ENCODE measurements around the gene KRTAP3-2.

KRTAP3-2 gene

DNA sequence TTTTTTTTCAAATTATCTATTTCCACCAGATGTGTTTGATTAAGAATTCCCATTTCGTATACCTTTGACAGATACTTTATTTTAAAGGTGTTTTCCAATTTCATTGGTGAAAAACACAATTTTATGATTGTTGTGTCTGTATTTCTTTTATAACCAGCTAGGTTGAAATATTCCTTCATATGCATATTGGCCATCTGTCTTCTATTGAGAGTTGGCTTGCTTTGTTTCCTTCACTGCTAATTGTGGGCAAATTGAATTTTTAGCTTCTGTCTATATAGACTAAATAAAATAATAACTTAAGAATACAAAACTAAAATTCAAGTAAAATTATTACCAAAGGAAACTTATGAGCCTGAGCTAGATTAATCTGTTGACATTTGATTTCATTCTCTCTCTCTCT is 4.6 kb downstream of the KRTAP3-2 start:
- Histone ChIP-seq H3K4me3 (ENCODE audit: low read depth, low read length) (no peak overlapping the region), H3K36me3 (replicated peaks) (no peaks in the 10 kb centered on the region), H3K27me3 (replicated peaks) (no peaks in the 10 kb centered on the region), H3K27ac (no peak overlapping the region)
- in situ Hi-C loops (cut with HindIII; ENCODE audit: low pct_ligation_motif_present, low sequenced_read_pairs): no loop called here
- TF ChIP-seq, protein P1, sequence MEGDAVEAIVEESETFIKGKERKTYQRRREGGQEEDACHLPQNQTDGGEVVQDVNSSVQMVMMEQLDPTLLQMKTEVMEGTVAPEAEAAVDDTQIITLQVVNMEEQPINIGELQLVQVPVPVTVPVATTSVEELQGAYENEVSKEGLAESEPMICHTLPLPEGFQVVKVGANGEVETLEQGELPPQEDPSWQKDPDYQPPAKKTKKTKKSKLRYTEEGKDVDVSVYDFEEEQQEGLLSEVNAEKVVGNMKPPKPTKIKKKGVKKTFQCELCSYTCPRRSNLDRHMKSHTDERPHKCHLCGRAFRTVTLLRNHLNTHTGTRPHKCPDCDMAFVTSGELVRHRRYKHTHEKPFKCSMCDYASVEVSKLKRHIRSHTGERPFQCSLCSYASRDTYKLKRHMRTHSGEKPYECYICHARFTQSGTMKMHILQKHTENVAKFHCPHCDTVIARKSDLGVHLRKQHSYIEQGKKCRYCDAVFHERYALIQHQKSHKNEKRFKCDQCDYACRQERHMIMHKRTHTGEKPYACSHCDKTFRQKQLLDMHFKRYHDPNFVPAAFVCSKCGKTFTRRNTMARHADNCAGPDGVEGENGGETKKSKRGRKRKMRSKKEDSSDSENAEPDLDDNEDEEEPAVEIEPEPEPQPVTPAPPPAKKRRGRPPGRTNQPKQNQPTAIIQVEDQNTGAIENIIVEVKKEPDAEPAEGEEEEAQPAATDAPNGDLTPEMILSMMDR (IDR thresholded peaks at IDR 0.05; ENCODE audit: low read depth, low read length, missing control alignments): no peak
- no peak for DNase-seq

DNA sequence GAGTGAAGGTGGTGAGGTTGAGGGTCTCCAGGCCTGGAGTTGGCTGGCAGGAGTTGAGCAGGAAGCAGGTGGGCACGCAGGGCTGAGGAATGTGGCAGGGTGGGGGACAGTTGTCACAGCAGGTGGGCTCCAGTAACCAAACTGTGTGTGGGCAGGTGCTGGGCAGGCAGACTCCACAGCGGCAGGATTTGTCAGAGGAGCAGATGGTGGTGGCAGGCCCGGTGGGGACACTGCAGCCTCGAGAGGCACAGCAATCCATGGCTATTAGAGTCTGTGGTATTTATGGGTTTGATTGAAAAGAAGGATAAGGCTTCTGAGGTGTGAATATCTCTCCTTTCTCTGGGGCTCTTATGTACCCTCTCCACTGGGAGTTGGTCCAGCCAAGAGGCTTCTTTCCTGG is 5.9 kb downstream of the KRTAP3-2 start, which contains the start of gene KRTAP3-3:
Gene KRTAP3-3 (minus strand): TSS at position 326 of the 400 bp plus-strand sequence. CDS start 67 bp downstream, at position 259.
- in situ Hi-C loops (cut with HindIII; ENCODE audit: low pct_ligation_motif_present, low sequenced_read_pairs): no loop called here
- H3K36me3 ChIP-seq (replicated peaks): no peaks in the 10 kb centered on the region
- DNase-seq: no peak
- H3K27me3 ChIP-seq (replicated peaks): no peaks in the 10 kb centered on the region
- H3K4me3 ChIP-seq (ENCODE audit: low read depth, low read length): no peak within 1 kb of the TSS
- H3K27ac ChIP-seq: no peak within 1 kb of the TSS
- TF ChIP-seq, protein P1 (IDR thresholded peaks at IDR 0.05; ENCODE audit: low read depth, low read length, missing control alignments): no peak

DNA sequence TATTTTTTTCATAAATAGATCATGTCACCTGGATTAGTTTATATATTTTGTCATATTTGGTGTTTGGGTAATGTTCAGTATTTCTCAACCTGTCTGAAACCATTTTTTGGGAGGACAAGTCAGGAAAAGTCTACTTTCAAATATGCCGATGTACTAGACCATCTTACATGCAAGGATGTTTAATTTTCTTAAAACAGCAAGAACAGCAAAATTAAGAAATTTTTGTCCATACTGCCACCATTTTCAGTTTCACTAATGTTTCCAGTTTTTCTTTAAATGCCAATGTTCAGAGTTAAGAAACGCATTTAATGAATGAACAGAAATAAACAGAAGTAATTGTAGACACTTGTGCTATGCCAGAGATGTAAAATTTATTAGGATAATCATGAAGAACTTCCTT is 6.6 kb downstream of the KRTAP3-2 start:
- H3K4me3 ChIP-seq (ENCODE audit: low read depth, low read length): no peak overlapping the region
- H3K36me3 ChIP-seq (replicated peaks): no peaks in the 10 kb centered on the region
- in situ Hi-C loops (cut with HindIII; ENCODE audit: low pct_ligation_motif_present, low sequenced_read_pairs): no loop called here
- TF ChIP-seq, protein P1 (IDR thresholded peaks at IDR 0.05; ENCODE audit: low read depth, low read length, missing control alignments): no peak
- no peak overlapping the region for H3K27ac ChIP-seq
- DNase-seq: no peak
- H3K27me3 ChIP-seq (replicated peaks): no peaks in the 10 kb centered on the region

DNA sequence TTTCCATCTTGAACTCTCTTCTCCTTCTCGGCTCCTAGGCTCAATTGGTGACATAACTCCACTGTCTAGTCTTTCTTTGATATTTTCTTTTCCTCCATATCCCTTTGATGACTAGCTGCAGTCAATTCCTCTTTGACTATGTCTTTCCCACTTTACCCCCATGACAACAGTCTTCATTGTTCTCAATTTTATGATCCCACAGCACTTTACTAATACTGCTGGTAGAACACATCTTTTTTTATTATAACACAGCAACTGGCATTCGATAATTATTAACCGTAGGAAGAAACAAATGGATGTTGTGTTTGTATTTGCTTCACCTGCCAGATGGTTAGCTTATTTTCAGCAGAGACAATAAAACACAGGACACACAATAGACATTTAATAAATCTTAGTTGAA is 7.0 kb downstream of the KRTAP3-2 start:
- H3K4me3 ChIP-seq (ENCODE audit: low read depth, low read length): no peak overlapping the region
- H3K27ac ChIP-seq: no peak overlapping the region
- TF ChIP-seq, protein P1 (IDR thresholded peaks at IDR 0.05; ENCODE audit: low read depth, low read length, missing control alignments): no peak
- no peaks in the 10 kb centered on the region for H3K36me3 ChIP-seq (replicated peaks)
- DNase-seq: no peak
- in situ Hi-C loops (cut with HindIII; ENCODE audit: low pct_ligation_motif_present, low sequenced_read_pairs): no loop called here
- no peaks in the 10 kb centered on the region for H3K27me3 ChIP-seq (replicated peaks)

DNA sequence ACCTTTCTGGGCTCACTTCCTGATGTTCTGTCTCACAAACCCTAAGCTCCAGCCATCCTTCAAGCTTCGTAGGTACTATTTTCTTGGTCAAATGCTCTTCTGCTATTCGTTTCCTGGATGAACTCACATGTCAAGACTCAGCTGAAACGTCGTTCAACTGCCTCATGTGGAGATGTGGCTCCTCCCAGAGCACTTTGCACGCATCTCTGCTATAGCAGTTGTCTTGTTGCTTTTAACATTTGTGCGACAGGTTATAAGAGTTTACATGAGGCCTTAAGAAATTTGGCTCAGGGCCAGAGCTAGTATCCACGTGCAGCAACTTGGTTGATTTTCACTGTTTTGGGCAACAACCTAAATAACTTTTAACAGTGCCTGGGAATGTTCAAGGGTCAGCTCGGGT is 12.8 kb downstream of the KRTAP3-2 start:
- no peak for DNase-seq
- H3K36me3 ChIP-seq (replicated peaks): no peaks in the 10 kb centered on the region
- H3K27me3 ChIP-seq (replicated peaks): no peaks in the 10 kb centered on the region
- TF ChIP-seq, protein P1 (IDR thresholded peaks at IDR 0.05; ENCODE audit: low read depth, low read length, missing control alignments): no peak
- in situ Hi-C loops (cut with HindIII; ENCODE audit: low pct_ligation_motif_present, low sequenced_read_pairs): no loop called here
- H3K27ac ChIP-seq: no peak overlapping the region
- H3K4me3 ChIP-seq (ENCODE audit: low read depth, low read length): no peak overlapping the region

DNA sequence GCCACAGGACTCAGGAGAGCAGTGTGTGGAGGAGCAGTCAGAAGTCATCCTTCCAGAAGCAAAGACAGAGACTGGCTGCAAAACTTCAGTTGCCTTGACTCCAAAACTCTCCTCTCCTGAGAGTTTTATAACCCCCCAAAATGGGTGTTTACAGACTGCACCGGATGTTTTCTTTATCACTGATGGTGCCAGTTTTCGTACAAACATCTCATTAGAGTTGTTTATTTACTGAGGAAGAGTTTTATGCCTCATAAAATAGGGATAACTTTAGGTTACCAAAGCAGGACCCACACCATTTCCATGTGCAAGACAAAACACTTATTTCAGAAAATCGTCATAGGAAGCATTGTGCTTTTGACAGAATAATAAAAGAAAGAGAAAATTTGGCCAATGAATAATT is 15.5 kb downstream of the KRTAP3-2 start, which contains the start of gene KRT40:
Gene KRT40 (minus strand): TSS at position 101 of the 400 bp plus-strand sequence. CDS start 53 bp downstream, at position 48.
- no peak for DNase-seq
- H3K27me3 ChIP-seq (replicated peaks): no peaks in the 10 kb centered on the region
- TF ChIP-seq, protein P1 (IDR thresholded peaks at IDR 0.05; ENCODE audit: low read depth, low read length, missing control alignments): no peak
- in situ Hi-C loops (cut with HindIII; ENCODE audit: low pct_ligation_motif_present, low sequenced_read_pairs): no loop called here
- no peak within 1 kb of the TSS for H3K27ac ChIP-seq
- no peak within 1 kb of the TSS for H3K4me3 ChIP-seq (ENCODE audit: low read depth, low read length)
- no peaks in the 10 kb centered on the region for H3K36me3 ChIP-seq (replicated peaks)

All from brain microvascular endothelial cell (primary cell).